GM12892 (cell line): ENCODE data around the gene L3MBTL1.

Experiments used
- POLR2A ChIP-seq: IDR thresholded peaks from 2 replicates; pipeline ENCODE4 v1.6.1; 2011; ENCODE audit warnings: low read depth, low read length, control low read depth
- POLR2AphosphoS5 ChIP-seq: IDR thresholded peaks from 2 replicates; pipeline ENCODE4 v1.6.1; 2011; ENCODE audit warnings: low read depth, low read length, control low read depth
- TAF1 ChIP-seq: IDR thresholded peaks from 2 replicates; pipeline ENCODE4 v1.6.1; 2011; ENCODE audit warnings: low read depth, mild to moderate bottlenecking, control low read depth, low read length, borderline replicate concordance

GRCh38 chr20:43536041-43536816 is 28.7 kb downstream of the L3MBTL1 start:
- TF ChIP-seq POLR2A (no peak), TAF1 (no peak), POLR2AphosphoS5 (no peak)
